Measurements from ENCODE around the gene SNAI3.

SNAI3 gene

GRCh38 chr16:88649195-88649923 lies 36.9 kb downstream of the SNAI3 start:
- DNase-seq: no peak

GRCh38 chr16:88647178-88648070 lies 38.9 kb downstream of the SNAI3 start:
- DNase-seq: no peak

DNA sequence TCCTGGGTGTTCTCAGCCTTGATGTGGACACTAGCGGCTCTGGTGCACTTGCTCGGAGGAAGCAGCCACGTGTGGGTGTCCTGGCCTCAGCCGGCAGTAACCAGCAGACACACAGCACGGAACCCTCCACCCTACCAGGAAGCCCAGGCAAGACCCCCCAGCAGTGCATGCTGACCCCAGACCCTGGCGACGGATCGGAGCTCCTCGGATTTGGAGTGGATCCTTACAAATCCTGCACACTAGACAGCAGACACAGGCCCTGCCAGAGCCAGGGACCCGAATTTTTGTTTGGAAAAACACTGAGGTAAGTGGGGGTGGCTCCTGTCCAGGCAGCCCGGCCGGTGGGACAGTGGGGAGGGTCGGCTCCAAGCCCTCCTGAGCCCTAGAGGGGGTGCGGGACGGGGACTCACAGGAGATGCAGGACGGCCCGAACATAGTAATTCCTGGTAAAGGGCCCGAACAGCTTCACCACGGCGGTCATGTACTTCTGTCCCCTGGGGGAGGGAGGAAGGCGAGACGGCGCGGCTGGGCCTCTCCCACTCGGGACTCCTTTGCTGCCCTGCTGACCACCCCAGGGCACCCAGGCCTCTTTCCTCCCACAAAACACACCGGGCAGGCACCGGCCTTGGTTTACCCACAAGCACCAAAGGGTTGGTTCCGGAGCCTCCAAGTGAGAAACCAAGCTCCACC lies 39.8 kb downstream of the SNAI3 start:
- DNase-seq: no peak

DNA sequence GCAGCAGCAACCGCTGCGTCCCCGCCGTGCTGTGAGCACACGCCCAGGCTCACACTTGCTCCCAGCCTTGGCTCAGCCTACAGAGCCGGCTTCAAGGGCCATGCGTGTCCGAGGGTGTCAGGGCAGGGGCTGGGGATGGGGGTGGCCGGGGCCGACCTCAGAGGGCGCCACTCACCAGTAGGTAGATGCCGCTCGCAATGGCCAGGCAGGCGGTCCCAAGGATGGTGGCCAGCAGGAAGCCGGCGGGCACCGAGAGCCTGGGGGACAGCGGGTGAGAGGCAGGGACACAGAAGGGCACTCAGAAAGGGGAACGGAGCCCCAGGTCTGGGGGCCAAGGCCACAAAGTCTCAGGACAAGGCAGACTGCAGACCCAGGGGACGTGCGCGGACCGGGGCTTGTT lies 40.4 kb downstream of the SNAI3 start:
- DNase-seq: no peak

DNA sequence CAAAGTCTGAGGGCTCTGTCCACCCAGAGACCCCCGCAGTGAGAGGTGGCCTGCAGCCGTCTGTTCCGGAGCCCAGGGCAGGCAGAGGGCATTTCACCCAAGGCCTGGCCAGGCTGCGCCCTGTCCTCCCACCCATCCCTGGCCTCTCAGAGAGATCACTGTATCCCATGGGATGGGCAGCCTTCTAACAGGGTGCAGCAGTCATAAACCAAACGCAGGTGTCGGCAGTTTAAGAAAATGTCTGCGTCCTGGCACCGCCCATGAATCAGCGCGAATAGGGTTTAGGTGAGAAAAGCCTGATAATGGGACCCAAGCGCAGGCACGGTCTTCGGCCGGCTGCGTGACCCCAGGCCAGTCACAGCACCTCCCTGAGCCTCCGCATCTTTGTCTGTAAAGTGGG lies 40.9 kb downstream of the SNAI3 start:
- DNase-seq: no peak

GRCh38 chr16:88643644-88643932 lies 42.7 kb downstream of the SNAI3 start:
- DNase-seq: no peak

- no peak for DNase-seq
Measured at GRCh38 chr16:88642881-88643643, 43.2 kb downstream of the SNAI3 start.

GRCh38 chr16:88640498-88641247 lies 45.6 kb downstream of the SNAI3 start:
- DNase-seq: no peak

- no peak for DNase-seq
Measured at GRCh38 chr16:88640039-88640495, 46.2 kb downstream of the SNAI3 start.

DNA sequence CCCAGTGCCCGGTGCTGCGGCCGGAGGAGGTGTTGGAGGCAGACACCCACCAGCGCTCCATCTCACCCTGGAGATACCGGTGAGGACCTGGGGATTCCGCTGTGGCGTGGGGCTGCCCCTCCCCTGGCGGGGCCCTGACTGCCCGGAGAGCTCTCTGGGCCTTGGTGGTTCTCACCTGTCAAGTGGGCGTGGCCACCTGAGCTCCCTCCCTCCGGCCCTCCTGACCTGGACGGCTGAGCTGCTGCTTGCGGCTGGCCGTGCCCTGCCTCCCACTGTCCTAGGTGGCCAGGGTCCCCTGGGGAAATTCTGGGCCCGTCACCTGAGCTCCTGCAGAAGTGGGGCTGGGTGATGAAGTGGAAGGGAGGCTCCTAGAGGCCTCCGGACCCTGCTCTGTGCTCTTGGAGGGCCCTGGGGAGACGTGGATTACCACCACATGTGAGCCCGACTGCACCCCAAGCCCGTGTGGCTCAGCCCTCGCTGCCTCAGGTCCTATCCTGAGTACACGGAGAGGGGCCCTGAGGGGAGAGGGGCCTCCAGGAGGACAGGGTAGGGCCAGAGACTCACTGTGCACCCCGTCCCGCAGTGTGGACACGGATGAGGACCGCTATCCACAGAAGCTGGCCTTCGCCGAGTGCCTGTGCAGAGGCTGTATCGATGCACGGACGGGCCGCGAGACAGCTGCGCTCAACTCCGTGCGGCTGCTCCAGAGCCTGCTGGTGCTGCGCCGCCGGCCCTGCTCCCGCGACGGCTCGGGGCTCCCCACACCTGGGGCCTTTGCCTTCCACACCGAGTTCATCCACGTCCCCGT lies 46.9 kb downstream of the SNAI3 start:
- DNase-seq: no peak

DNA sequence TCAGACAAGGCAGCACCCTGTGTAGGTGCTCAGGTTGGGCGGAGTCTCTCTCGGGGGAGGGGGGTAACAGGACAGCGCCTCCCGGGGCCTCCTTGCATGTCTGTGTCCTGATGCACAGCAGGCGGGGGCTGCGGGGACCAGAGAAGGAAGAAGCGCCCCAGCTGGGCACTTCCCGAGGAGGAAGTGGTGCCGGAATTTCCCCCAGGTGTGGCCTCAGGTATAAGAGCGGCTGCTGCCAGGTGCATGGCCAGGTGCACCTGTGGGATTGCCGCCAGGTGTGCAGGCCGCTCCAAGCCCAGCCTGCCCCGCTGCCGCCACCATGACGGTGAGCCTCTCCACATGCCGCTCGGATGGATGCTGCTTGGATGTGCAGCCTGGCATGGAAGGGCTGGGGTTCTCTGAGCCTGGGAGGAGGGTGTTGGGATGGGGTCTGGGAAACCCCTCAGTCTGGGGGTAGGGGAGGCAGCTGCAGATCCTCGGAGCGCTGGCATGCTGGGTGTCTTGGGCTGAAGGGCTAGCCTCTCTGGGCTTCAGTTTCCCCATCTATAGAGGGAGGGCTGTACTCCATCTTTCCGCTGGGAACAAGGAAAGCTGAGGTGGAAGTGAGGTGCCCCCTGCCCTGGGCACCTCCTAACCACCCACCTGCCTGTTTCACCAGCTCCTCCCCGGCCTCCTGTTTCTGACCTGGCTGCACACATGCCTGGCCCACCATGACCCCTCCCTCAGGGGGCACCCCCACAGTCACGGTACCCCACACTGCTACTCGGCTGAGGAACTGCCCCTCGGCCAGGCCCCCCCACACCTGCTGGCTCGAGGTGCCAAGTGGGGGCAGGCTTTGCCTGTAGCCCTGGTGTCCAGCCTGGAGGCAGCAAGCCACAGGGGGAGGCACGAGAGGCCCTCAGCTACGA lies 47.7 kb downstream of the SNAI3 start, which contains the start of gene IL17C:
IL17C (plus strand) TSS at position 250 of the 908 bp plus-strand sequence; CDS start at position 320, 70 bp downstream.
- DNase-seq: no peak

- no peak for DNase-seq
Measured at GRCh38 chr16:88636488-88637265, 49.6 kb downstream of the SNAI3 start.

GRCh38 chr16:88635671-88636319 lies 50.5 kb downstream of the SNAI3 start:
- no peak for DNase-seq

DNA sequence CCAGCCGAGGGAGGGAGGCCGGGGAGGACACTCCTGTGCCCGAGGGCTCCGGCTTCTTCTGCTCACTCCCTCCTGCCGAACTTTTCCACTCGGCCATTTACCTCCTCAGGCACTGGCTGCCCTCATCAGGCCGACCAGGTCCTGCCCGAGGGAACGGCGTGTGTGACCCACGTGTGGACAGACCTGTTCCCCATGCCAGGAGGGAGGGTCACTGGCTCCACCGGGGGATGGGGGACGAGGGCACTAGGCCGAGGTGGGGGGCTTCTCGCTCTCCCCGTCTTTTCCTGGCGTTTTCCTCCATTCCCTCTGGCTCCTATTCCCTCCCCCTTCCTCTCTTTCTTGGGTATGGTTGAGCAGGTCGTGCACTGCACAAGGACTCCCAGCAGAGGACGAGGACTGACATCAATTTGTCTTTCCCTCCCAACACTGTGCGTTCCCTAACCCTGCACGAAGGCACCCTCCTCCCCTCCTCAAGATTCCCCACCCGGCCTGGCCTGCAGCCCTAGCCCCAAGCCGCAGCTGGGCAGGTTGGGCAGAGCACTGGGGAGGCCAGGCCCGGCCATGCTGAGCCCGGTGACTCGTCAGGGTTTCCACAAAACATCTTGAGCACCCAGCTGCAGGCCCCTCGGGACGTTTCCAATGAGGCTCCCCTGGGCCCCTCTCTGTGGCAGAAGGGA lies 51.2 kb downstream of the SNAI3 start:
- no peak for DNase-seq

GRCh38 chr16:88634141-88634993 lies 51.9 kb downstream of the SNAI3 start:
- no peak for DNase-seq

DNA sequence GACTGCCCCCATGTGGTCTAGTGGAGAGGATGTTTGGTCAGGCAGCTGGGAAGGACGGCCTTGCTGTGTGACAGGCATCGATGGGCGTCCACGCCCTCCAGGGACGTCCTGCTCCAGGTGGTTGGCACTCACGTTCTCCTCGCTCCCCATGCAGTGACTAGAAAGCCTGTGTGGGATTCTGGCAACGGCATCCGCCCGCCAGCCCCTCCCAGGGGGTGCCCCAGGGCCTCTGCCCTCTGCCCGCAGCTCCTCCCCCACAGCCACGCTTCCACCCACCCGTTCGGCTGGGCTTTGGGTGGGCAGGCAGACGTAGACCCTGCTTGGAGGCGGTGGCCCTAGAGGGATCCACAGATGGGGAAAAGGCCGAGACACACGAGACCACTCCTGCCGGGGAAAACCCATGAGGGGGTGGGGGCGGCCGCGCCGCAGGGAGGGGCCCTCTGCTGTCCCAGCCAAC lies 52.6 kb downstream of the SNAI3 start:
- no peak for DNase-seq

GRCh38 chr16:88632587-88632930 lies 53.7 kb downstream of the SNAI3 start:
- DNase-seq: no peak

Data from HCEC 1CT (cell line).